Effector memory CD8-positive, alpha-beta T cell (primary cell): ENCODE measurements around the gene TMX3.

Experiments used
- ATAC-seq: fragments of 150-1000 bp; cut with Tn5 transposase; replicated peaks from 2 replicates; pipeline ENCODE4 v1.10.0; 2021; ENCODE audit warnings: mild to moderate bottlenecking, moderate library complexity
- DNase-seq, 3 experiments: peaks; one replicate each; pipeline ENCODE4 v3.0.0; 2021
- H3K27ac Mint-ChIP-seq, 2 donors: one replicate each; pipeline ENCODE4 v1.8.0; 2022; ENCODE audit warnings: mild to moderate bottlenecking in 2 of 2, mixed read lengths in 2 of 2, moderate library complexity in 2 of 2
- H3K27me3 Mint-ChIP-seq, 2 donors: one replicate each; pipeline ENCODE4 v1.8.0; 2022; ENCODE audit warnings: mixed read lengths in 2 of 2
- H3K36me3 Mint-ChIP-seq: one replicate; pipeline ENCODE4 v1.8.0; 2022; ENCODE audit warnings: mild to moderate bottlenecking, moderate library complexity, mixed read lengths; ENCODE audit not compliant: insufficient read depth
- H3K4me1 Mint-ChIP-seq, 2 donors: one replicate each; pipeline ENCODE4 v1.8.0; 2022; ENCODE audit warnings: low read depth in 2 of 2, mixed read lengths in 2 of 2
- H3K4me3 Mint-ChIP-seq, 2 donors: one replicate each; pipeline ENCODE4 v1.8.0; 2022; ENCODE audit warnings: mild to moderate bottlenecking in 2 of 2, mixed read lengths in 2 of 2, moderate library complexity in 2 of 2
- H3K9me3 Mint-ChIP-seq, 2 donors: one replicate each; pipeline ENCODE4 v1.8.0; 2022; ENCODE audit warnings: mixed read lengths in 2 of 2
- total RNA-seq, 9 experiments: gene quantifications; one replicate each; lab custom pipeline; 2026; lab: John Stamatoyannopoulos, UW

Gene TMX3
- 35.6 to 127 (median 97.8) reads per million in 9 experiments for total RNA-seq

DNA sequence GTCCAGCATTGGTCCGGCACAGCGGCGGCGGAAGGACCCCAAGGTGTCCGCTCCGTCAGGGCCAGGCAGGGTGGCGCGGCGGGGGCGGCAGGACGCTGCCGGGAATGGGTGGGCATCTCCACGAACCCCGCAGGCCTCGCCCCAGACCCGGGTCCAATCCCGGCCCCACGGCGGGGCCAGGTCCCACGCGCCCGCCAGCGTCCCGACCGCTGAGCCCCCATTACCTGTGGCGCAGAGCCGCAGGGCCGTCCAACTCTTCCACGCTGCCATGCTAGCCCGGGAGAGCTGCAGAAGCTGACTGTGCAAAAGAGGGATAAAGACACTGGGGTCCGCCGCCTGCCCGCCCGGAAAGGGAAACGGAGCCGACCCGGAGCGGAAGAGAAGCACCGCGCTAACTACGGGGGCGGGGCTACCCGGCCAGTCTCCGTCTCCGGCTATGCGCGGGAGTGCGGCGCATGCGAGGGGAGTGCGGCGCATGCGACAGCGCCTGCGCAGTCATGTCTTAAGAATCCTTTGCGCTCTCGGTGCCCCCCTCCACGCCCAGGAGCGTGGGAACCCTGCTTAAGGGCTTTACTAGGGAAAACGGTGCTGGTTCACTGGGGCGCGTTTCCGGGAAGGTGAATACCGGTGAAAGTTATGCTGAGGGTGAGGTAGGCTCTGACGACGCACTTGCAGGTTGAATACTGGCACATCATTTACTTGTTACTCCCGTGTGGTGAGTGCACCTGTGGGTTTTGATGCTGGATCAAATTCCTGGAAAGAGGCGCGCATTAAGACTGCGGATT is at the start of gene TMX3:
Gene TMX3 (minus strand): TSS at position 397 of the 785 bp plus-strand sequence. CDS start 127 bp downstream, at position 270.
- Mint-ChIP-seq H3K4me1 (peaks cover 22 to 36% of the 10 kb centered on the region in 2 donors), H3K27ac (peak within 1 kb of the TSS; percentile 92 to 95), H3K27me3 (no peaks in the 10 kb centered on the region), H3K36me3 (peaks cover 29% of the 10 kb centered on the region), H3K9me3 (no peaks in the 10 kb centered on the region), H3K4me3 (peak within 1 kb of the TSS; percentile 91 to 97)
- ATAC-seq (peak; percentile 97), DNase-seq (peak; percentile 88 to 91 (median 88))

DNA sequence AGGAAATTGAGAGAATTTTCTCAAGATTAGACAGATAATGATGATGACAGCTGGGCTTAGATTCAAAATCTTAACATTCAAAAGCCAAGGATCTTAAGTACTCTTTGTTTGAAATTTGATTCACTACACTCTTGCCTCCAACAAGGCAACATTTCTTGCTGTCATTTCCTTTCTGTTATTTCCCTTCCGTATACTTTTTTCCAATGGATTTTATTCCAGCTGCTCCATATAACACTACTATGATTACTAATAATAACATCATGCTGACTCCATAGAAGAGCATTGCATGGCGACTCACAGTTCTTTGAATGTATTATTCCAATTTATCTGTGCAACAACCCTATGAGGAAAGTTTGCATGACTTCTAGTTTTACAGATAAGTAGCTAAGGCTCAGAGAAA is 49.1 kb upstream of the TMX3 start:
- no peak for ATAC-seq
- no peak overlapping the region for H3K4me3 Mint-ChIP-seq
- no peaks in the 10 kb centered on the region for H3K4me1 Mint-ChIP-seq
- H3K27ac Mint-ChIP-seq = no peak overlapping the region
- peaks cover 0 to 2% of the 10 kb centered on the region in 2 donors for H3K9me3 Mint-ChIP-seq
- H3K36me3 Mint-ChIP-seq = no peaks in the 10 kb centered on the region
- DNase-seq = no peak
- H3K27me3 Mint-ChIP-seq = no peaks in the 10 kb centered on the region

- DNase-seq (no peak), ATAC-seq (no peak)
- Mint-ChIP-seq H3K27ac (no peak overlapping the region), H3K9me3 (peaks cover 0 to 2% of the 10 kb centered on the region in 2 donors), H3K36me3 (no peaks in the 10 kb centered on the region), H3K27me3 (no peaks in the 10 kb centered on the region), H3K4me1 (no peaks in the 10 kb centered on the region), H3K4me3 (no peak overlapping the region)
Measured at GRCh38 chr18:68763083-68763482, 48.2 kb upstream of the TMX3 start.

- Mint-ChIP-seq H3K4me3 (no peak overlapping the region), H3K27me3 (no peaks in the 10 kb centered on the region), H3K9me3 (peaks cover 0 to 2% of the 10 kb centered on the region in 2 donors), H3K36me3 (no peaks in the 10 kb centered on the region), H3K27ac (no peak overlapping the region), H3K4me1 (no peaks in the 10 kb centered on the region)
- ATAC-seq (no peak), DNase-seq (no peak)
Measured at GRCh38 chr18:68759308-68759707, 44.4 kb upstream of the TMX3 start.

- ATAC-seq (no peak), DNase-seq (no peak)
- H3K4me3 Mint-ChIP-seq = no peak overlapping the region
- H3K36me3 Mint-ChIP-seq = no peaks in the 10 kb centered on the region
- H3K4me1 Mint-ChIP-seq = no peaks in the 10 kb centered on the region
- no peaks in the 10 kb centered on the region for H3K27me3 Mint-ChIP-seq
- H3K9me3 Mint-ChIP-seq = peaks cover 0 to 2% of the 10 kb centered on the region in 2 donors
- H3K27ac Mint-ChIP-seq = no peak overlapping the region
Measured at GRCh38 chr18:68757126-68757525, 42.2 kb upstream of the TMX3 start.

GRCh38 chr18:68742206-68742605 is 27.3 kb upstream of the TMX3 start:
- H3K9me3 Mint-ChIP-seq = no peaks in the 10 kb centered on the region
- no peaks in the 10 kb centered on the region for H3K36me3 Mint-ChIP-seq
- DNase-seq (no peak), ATAC-seq (no peak)
- no peak overlapping the region for H3K4me3 Mint-ChIP-seq
- no peaks in the 10 kb centered on the region for H3K4me1 Mint-ChIP-seq
- H3K27me3 Mint-ChIP-seq = no peaks in the 10 kb centered on the region
- no peak overlapping the region for H3K27ac Mint-ChIP-seq

- H3K9me3 Mint-ChIP-seq = no peaks in the 10 kb centered on the region
- H3K27ac Mint-ChIP-seq = no peak overlapping the region
- no peak overlapping the region for H3K4me3 Mint-ChIP-seq
- ATAC-seq (no peak), DNase-seq (no peak)
- no peaks in the 10 kb centered on the region for H3K27me3 Mint-ChIP-seq
- H3K4me1 Mint-ChIP-seq = no peaks in the 10 kb centered on the region
- H3K36me3 Mint-ChIP-seq = no peaks in the 10 kb centered on the region
Measured at GRCh38 chr18:68740966-68741365, 26.1 kb upstream of the TMX3 start.

- H3K36me3 Mint-ChIP-seq = no peaks in the 10 kb centered on the region
- H3K4me3 Mint-ChIP-seq = no peak overlapping the region
- H3K27ac Mint-ChIP-seq = no peak overlapping the region
- peaks cover 0 to 3% of the 10 kb centered on the region in 2 donors for H3K4me1 Mint-ChIP-seq
- ATAC-seq = no peak
- no peaks in the 10 kb centered on the region for H3K9me3 Mint-ChIP-seq
- H3K27me3 Mint-ChIP-seq = no peaks in the 10 kb centered on the region
- DNase-seq = no peak
Measured at GRCh38 chr18:68739462-68739861, 24.6 kb upstream of the TMX3 start.

- Mint-ChIP-seq H3K4me3 (no peak overlapping the region), H3K27me3 (no peaks in the 10 kb centered on the region), H3K27ac (no peak overlapping the region), H3K4me1 (peaks cover 0 to 3% of the 10 kb centered on the region in 2 donors), H3K36me3 (no peaks in the 10 kb centered on the region), H3K9me3 (no peaks in the 10 kb centered on the region)
- no peak for ATAC-seq
- DNase-seq = no peak
Measured at GRCh38 chr18:68738564-68738963, 23.7 kb upstream of the TMX3 start.

DNA sequence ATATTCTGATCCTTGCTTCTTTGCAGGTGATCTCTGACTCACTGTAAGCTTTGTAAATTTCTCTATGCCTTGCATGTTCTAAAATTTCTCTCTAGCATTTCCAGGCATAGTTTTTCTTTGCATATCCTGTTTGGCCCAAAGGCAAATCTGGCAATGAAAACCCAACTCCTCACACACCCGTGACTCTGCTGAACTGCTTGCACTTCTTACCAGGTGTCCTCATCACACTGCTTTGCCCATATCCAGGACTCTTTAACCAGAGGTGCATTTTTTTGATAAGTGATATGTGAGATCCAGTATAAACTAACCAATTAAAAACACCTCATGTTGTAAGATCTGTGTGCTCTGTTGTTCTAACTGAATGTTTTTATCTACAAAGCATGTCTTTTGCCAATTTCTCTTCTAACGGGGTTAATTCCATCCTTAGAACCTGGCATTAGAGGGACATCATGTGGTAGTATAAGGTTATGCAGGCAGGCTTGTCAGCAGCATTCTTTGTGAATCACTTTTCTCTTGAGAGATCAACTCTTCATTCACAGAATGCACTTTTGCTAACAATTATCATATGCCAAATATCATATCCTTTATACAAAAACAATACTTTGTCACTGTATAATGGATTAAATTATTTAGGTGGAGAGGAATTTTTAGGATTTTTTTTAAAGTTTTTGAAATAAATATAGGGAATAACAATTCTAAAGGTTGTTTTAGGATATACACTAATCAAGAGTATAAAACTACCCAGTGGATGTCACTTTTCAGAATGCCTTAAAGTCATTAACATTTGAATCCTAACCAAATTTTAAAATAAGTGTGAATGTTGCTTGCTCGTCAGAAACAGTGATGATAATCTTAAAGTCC is 20.8 kb upstream of the TMX3 start:
- no peaks in the 10 kb centered on the region for H3K9me3 Mint-ChIP-seq
- H3K27ac Mint-ChIP-seq = no peak overlapping the region
- H3K36me3 Mint-ChIP-seq = no peaks in the 10 kb centered on the region
- no peaks in the 10 kb centered on the region for H3K27me3 Mint-ChIP-seq
- H3K4me3 Mint-ChIP-seq = no peak overlapping the region
- peak; percentile 62 for ATAC-seq
- DNase-seq = no peak
- H3K4me1 Mint-ChIP-seq = peaks cover 0 to 3% of the 10 kb centered on the region in 2 donors

DNA sequence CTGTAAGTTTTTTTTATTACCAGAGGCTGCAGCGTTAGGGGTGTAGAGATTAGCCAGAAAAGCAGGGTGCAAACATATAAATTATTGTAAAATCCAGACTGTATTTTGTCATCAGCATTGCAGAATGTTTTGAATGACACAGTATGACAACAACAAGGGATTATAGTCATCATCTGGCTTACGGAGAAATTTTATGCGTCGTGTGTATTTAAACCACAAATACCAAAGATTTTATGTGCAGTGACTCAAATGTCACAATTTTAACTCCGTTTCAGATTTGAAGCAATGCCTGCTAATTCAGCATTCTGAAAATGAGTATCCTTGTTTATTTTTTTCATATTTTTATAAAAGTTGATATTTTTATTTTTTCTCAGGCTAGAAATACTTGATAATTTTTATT is 19.4 kb upstream of the TMX3 start:
- no peaks in the 10 kb centered on the region for H3K9me3 Mint-ChIP-seq
- H3K27ac Mint-ChIP-seq = no peak overlapping the region
- H3K4me1 Mint-ChIP-seq = peaks cover 0 to 3% of the 10 kb centered on the region in 2 donors
- H3K4me3 Mint-ChIP-seq = no peak overlapping the region
- DNase-seq (no peak), ATAC-seq (no peak)
- no peaks in the 10 kb centered on the region for H3K36me3 Mint-ChIP-seq
- no peaks in the 10 kb centered on the region for H3K27me3 Mint-ChIP-seq

- peaks cover 0 to 3% of the 10 kb centered on the region in 2 donors for H3K4me1 Mint-ChIP-seq
- ATAC-seq (no peak), DNase-seq (no peak)
- H3K27ac Mint-ChIP-seq = no peak overlapping the region
- H3K27me3 Mint-ChIP-seq = no peaks in the 10 kb centered on the region
- H3K4me3 Mint-ChIP-seq = no peak overlapping the region
- no peaks in the 10 kb centered on the region for H3K9me3 Mint-ChIP-seq
- no peaks in the 10 kb centered on the region for H3K36me3 Mint-ChIP-seq
Measured at GRCh38 chr18:68733707-68734106, 18.8 kb upstream of the TMX3 start.

DNA sequence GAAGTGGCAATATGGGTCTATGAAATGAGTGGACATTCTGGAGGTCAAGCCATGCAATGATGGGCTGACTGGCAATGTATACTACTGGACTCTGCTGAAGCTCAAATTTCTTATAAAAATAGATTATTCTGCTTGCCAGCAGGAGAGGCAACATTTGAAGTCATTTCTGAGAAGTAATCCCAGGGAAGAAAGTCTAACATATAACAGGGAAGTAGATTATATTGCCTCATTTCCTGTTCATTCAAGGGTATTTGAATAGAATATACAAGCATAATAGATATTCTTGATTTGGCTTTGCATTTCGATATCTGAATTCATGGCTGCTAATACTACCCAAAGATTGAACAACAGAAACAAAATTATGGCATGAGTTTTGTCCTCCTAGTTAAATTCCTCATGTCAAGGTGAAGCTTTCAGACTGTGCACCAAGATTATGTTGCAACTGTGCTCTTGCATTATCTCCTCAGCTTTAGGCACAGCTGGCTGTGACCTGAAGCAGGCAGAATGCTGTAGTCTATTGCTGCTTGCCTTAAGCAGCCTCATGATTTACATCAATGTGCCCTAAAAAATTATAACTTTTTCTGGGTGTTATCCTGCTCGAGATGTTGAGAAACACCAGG is 13.3 kb upstream of the TMX3 start:
- peaks cover 4% of the 10 kb centered on the region for H3K36me3 Mint-ChIP-seq
- no peak overlapping the region for H3K4me3 Mint-ChIP-seq
- DNase-seq (no peak), ATAC-seq (no peak)
- no peak overlapping the region for H3K27ac Mint-ChIP-seq
- no peaks in the 10 kb centered on the region for H3K4me1 Mint-ChIP-seq
- no peaks in the 10 kb centered on the region for H3K9me3 Mint-ChIP-seq
- no peaks in the 10 kb centered on the region for H3K27me3 Mint-ChIP-seq
